HL-60 (cell line): ENCODE data around the gene HBZ.
"Not testable (repeated sequence)": the region's sequence is repeated elsewhere in the genome, so short reads cannot be mapped to it uniquely, and the experiment has no call there.

ENCODE experiments used
- DNase-seq, 2 experiments: peaks; one replicate each; pipeline ENCODE4 v3.0.0-alpha.2; 2010 to 2020; ENCODE audit warnings: low read depth in 1 of 2, low spot score in 1 of 2
- H3K27ac ChIP-seq: fragments of 250-450 bp; sonication (Bioruptor Pico); replicated peaks from 2 replicates; pipeline ENCODE4 v1.5.1; 2020; ENCODE audit warnings: mild to moderate bottlenecking, moderate library complexity
- H3K27me3 ChIP-seq: fragments of 250-450 bp; sonication (Bioruptor Pico); 2 replicates; pipeline ENCODE4 v1.5.1; 2021; ENCODE audit warnings: mild to moderate bottlenecking, moderate library complexity; ENCODE audit not compliant: insufficient read depth, poor library complexity, severe bottlenecking
- H3K4me3 ChIP-seq: replicated peaks from 2 replicates; pipeline ENCODE4 v1.5.1; 2011; ENCODE audit warnings: mild to moderate bottlenecking, control low read depth, low read length; ENCODE audit not compliant: insufficient read depth
- GABPA ChIP-seq: IDR thresholded peaks from 2 replicates; pipeline ENCODE4 v1.6.1; 2012; ENCODE audit warnings: low read depth
- POLR2AphosphoS5 ChIP-seq: IDR thresholded peaks from 2 replicates; pipeline ENCODE4 v1.6.1; 2012; ENCODE audit warnings: low read depth
- REST ChIP-seq: IDR thresholded peaks from 2 replicates; pipeline ENCODE4 v1.6.1; 2012; ENCODE audit warnings: low read depth; ENCODE audit not compliant: insufficient replicate concordance
- SPI1 ChIP-seq: IDR thresholded peaks from 2 replicates; pipeline ENCODE4 v1.6.1; 2012; ENCODE audit warnings: low read depth, mild to moderate bottlenecking, borderline replicate concordance
- TF ChIP-seq, protein P1 (sequence below): IDR thresholded peaks from one replicate; pipeline ENCODE4 v1.5.1; 2011; ENCODE audit warnings: low read length, control low read depth, inconsistent platforms; ENCODE audit not compliant: insufficient read depth

Gene HBZ

DNA sequence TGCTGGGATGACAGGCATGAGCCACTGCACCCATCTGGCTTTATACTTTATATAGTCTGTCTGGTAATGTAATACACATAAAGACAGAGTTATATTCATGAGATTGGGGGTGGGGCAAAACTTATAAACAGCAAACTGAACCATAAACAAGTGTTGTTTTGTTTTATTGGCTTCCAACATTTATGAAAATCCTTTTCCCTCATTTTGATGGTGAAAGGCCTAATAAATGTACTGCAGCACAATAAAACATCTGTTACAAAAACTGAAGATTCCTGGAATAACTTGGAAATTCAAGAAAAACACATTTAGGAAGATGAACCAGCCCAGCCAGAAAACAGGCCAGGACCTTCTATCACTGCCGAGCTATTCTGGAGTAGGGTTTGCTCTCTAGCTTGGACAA is 30.1 kb upstream of the HBZ start:
- no peak for DNase-seq
- TF ChIP-seq, protein P1, sequence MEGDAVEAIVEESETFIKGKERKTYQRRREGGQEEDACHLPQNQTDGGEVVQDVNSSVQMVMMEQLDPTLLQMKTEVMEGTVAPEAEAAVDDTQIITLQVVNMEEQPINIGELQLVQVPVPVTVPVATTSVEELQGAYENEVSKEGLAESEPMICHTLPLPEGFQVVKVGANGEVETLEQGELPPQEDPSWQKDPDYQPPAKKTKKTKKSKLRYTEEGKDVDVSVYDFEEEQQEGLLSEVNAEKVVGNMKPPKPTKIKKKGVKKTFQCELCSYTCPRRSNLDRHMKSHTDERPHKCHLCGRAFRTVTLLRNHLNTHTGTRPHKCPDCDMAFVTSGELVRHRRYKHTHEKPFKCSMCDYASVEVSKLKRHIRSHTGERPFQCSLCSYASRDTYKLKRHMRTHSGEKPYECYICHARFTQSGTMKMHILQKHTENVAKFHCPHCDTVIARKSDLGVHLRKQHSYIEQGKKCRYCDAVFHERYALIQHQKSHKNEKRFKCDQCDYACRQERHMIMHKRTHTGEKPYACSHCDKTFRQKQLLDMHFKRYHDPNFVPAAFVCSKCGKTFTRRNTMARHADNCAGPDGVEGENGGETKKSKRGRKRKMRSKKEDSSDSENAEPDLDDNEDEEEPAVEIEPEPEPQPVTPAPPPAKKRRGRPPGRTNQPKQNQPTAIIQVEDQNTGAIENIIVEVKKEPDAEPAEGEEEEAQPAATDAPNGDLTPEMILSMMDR = no peak
- TF ChIP-seq SPI1 = no peak
- TF ChIP-seq GABPA = no peak
- TF ChIP-seq POLR2AphosphoS5 = no peak
- TF ChIP-seq REST = no peak

DNA sequence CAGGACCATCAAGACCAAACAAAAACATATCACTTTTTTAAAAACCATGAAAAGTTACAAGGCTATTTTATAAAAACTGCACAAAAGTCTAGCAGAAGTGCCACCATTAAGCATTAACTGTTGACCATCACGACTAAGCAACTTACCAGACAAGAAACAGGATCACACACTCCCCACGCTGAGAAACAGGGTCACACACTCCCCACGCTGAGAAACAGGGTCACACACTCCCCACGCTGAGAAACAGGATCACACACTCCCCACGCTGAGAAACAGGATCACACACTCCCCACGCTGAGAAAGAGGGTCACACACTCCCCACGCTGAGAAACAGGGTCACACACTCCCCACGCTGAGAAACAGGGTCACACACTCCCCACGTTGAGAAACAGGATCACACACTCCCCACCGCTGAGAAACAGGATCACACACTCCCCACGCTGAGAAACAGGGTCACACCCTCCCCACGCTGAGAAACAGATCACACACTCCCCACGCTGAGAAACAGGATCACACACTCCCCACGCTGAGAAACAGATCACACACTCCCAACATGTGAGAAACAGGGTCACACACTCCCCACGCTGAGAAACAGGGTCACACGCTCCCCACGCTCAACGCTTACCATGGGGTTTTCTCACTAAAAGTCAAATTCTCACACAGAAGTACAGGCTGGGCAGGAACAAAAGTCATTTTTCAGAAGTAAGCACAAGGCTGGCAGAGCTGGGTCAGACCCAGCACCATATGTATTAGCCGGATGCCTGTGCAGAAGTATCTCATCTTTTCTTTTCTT is 28.7 kb upstream of the HBZ start:
- not testable (repeated sequence) for H3K27me3 ChIP-seq, DNase-seq, H3K4me3 ChIP-seq, H3K27ac ChIP-seq

More for the DNA sequence above, 30.1 kb upstream of the HBZ start:
- no peak overlapping the region for H3K4me3 ChIP-seq
- H3K27me3 ChIP-seq = no peaks in the 10 kb centered on the region
- H3K27ac ChIP-seq = no peak overlapping the region

GRCh38 chr16:125011-125410 is 27.4 kb upstream of the HBZ start:
- no peak for DNase-seq
- Histone ChIP-seq H3K4me3 (no peak overlapping the region), H3K27ac (no peak overlapping the region), H3K27me3 (no peaks in the 10 kb centered on the region)
- TF ChIP-seq, protein P1 = no peak
- no peak for TF ChIP-seq POLR2AphosphoS5
- TF ChIP-seq GABPA = no peak
- TF ChIP-seq REST = no peak
- no peak for TF ChIP-seq SPI1

- TF ChIP-seq GABPA (no peak), POLR2AphosphoS5 (no peak), SPI1 (no peak), REST (no peak)
- TF ChIP-seq, protein P1 = no peak
- DNase-seq = no peak
- no peak overlapping the region for H3K27ac ChIP-seq
- H3K4me3 ChIP-seq = no peak overlapping the region
- no peaks in the 10 kb centered on the region for H3K27me3 ChIP-seq
These were observed 23.4 kb upstream of the HBZ start for GRCh38 chr16:129075-129474.
